NB4 (cell line): ENCODE data around the gene SIN3B.

Experiments used
- DNase-seq: peaks from one replicate; pipeline ENCODE4 v3.0.0; 2010; ENCODE audit warnings: low read depth
- H3K4me3 ChIP-seq: one replicate; pipeline ENCODE4 v1.5.1; 2011; ENCODE audit warnings: mild to moderate bottlenecking, low read depth, low read length, moderate library complexity
- MYC ChIP-seq: IDR thresholded peaks from 2 replicates; pipeline ENCODE4 v1.6.1; 2011; ENCODE audit warnings: low read depth, low read length
- POLR2A ChIP-seq: IDR thresholded peaks from 2 replicates; pipeline ENCODE4 v1.6.1; 2011; ENCODE audit warnings: mild to moderate bottlenecking; ENCODE audit not compliant: insufficient read length; ENCODE audit errors: extremely low read depth
- TF ChIP-seq, protein P1 (sequence below): IDR thresholded peaks from 2 replicates; pipeline ENCODE4 v1.6.1; 2011; ENCODE audit warnings: low read depth, low read length
- TF ChIP-seq, protein P2 (sequence below): IDR thresholded peaks from one replicate; pipeline ENCODE4 v1.5.1; 2012; ENCODE audit warnings: low read depth, low read length

SIN3B gene

DNA sequence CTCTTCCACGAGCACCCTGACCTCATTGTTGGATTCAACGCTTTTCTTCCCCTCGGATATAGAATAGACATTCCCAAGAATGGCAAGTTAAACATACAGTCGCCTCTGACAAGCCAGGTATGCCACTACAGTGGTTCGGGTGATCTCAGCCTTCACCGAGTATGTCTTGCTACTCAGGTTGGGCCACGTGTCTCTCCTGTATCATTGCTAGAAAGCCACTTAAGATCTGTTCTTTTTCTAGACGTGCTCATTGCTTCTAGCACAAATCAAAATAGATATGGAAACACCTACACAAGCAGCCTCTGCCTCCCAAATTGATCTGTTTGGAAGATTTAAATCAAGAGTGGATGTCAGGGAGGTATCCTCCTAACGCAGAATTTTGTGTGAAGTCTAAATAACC is 2.3 kb downstream of the SIN3B start:
- H3K4me3 ChIP-seq = no peak overlapping the region

DNA sequence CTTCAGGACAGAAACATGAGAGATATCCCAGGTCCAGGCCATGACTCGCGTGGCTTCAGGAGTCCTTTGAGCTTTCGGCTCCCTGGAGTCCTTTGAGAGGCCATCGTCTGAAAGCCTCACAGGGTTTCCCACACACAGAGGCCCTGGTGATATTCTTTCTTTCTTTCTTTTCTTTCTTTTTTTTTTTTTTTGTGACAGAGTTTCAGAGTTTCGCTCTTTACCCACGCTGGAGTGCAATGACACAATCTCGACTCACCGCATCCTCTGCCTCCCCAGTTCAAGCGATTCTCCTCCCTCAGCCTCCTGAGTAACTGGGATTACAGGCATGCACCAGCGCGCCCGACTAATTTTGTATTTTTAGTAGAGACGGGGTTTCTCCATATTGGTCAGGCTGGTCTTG is 5.5 kb downstream of the SIN3B start:
- TF ChIP-seq, protein P1, sequence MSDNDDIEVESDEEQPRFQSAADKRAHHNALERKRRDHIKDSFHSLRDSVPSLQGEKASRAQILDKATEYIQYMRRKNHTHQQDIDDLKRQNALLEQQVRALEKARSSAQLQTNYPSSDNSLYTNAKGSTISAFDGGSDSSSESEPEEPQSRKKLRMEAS = no peak
- TF ChIP-seq MYC (no peak), POLR2A (no peak)
- TF ChIP-seq, protein P2, sequence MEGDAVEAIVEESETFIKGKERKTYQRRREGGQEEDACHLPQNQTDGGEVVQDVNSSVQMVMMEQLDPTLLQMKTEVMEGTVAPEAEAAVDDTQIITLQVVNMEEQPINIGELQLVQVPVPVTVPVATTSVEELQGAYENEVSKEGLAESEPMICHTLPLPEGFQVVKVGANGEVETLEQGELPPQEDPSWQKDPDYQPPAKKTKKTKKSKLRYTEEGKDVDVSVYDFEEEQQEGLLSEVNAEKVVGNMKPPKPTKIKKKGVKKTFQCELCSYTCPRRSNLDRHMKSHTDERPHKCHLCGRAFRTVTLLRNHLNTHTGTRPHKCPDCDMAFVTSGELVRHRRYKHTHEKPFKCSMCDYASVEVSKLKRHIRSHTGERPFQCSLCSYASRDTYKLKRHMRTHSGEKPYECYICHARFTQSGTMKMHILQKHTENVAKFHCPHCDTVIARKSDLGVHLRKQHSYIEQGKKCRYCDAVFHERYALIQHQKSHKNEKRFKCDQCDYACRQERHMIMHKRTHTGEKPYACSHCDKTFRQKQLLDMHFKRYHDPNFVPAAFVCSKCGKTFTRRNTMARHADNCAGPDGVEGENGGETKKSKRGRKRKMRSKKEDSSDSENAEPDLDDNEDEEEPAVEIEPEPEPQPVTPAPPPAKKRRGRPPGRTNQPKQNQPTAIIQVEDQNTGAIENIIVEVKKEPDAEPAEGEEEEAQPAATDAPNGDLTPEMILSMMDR = no peak
- no peak overlapping the region for H3K4me3 ChIP-seq
- no peak for DNase-seq

More for the DNA sequence above, 2.3 kb downstream of the SIN3B start:
- DNase-seq = no peak
- no peak for TF ChIP-seq MYC
- TF ChIP-seq POLR2A = no peak
- TF ChIP-seq, protein P1 = no peak
- TF ChIP-seq, protein P2 = no peak

DNA sequence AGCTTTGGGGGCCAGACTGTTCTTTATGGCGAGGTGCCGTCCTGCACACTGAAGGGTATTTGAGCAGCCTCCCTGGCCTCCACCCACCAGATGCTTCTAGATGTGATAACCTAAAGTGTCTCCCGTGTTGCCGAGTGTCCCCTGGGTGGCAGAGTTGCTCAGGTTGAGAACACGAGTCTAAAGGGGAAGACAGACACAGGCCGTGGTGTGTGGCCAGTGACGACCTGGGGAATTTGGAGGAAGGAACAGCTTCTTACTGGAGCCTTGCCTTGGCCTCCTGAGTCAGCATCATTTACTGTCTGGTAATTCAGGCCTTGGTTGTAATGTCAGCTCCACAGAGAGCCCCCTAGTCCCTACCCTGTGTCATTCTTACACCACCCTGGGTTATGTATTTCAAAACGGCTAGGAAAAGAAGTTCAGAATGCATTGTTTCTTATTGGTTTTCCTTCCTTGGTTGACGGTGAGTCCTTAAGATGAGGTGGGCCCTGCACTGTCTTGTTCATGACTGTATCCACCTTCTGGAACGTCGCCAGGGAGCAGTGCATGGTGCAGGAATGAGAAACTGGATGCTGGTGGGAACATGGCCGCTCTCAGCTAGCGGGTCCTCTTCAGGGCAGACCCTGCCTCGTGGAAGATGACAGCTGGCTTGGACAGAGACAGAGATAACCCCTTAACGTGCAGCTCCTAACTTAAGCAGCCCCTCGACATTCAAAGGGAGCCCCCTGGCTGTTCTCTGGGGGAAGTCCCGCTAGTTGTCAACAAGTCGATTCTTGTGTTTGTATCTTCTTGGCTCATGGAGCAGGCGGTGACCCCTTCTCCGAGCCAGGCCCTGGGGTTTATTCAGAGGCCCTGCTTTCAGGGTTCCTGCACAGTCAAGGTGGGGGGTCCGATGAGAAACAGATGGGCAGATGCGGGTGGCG is 7.2 kb downstream of the SIN3B start:
- no peak overlapping the region for H3K4me3 ChIP-seq
- peak; percentile 72 for DNase-seq
- TF ChIP-seq, protein P2 = peak; percentile 21
- TF ChIP-seq POLR2A = no peak

DNA sequence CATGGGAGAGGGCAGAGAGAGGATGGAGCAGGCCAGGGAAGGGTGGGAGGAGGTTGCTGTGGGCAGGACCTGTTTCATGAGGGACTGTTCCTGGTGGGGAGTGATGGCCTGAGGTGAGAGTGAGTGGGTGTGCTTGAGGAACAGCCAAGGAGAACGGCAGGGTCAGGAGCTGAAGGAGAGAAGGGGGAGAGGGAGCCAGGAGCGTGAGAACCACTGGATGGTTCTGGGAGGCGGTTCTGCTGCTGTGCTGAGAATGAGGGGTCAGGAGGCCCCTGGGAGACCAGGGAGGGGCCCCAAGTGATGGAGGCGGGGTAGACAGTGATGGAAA is 7.8 kb downstream of the SIN3B start:
- TF ChIP-seq MYC (no peak), POLR2A (no peak)
- TF ChIP-seq, protein P2 = no peak
- TF ChIP-seq, protein P1 = no peak
- DNase-seq = no peak
- no peak overlapping the region for H3K4me3 ChIP-seq

DNA sequence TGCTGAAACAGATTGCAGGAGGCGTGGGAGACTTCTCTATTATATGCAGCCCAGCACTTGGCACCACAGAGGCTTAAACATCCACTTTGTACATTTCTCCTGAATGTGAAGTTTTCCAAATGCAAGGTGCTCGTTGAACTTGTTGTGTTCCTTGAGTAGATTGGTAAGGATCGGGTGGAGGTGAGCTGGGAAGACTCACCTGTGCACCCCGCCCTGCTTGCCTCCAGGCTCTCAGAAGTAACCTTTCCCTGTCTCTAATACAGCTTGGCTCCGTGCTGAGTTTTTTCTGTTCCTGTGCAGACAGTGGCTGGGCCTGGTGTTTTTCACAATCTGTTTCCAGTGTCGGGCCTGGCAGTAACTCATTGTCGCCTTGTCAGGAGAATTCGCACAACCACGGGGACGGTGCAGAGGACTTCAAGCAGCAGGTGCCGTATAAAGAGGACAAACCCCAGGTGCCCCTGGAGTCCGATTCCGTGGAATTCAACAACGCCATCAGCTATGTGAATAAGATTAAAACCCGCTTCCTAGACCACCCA is 12.3 kb downstream of the SIN3B start:
- TF ChIP-seq POLR2A (no peak), MYC (no peak)
- TF ChIP-seq, protein P1 = no peak
- TF ChIP-seq, protein P2 = no peak
- H3K4me3 ChIP-seq = no peak overlapping the region
- DNase-seq = no peak
